Posterior cingulate gyrus (tissue), 11 donors: ENCODE data around the gene RALGDS.
A peak's percentile ranks its signal among the peaks of the same experiment; 100 is the strongest.
"Not testable (repeated sequence)": the region's sequence is repeated elsewhere in the genome, so short reads cannot be mapped to it uniquely, and the experiment has no call there.

Source experiments
- DNase-seq, 10 donors: peaks; one replicate each; pipeline versions ENCODE4 v3.0.0 to v3.0.0-alpha.2; 2020 to 2021; ENCODE audit warnings: mixed read lengths in 3 of 10
- intact Hi-C: fragments of 100-400 bp; cut with DNase I; formaldehyde crosslinking; loops from one replicate; pipeline ENCODE4 v1.15.1; 2023

The RALGDS gene

DNA sequence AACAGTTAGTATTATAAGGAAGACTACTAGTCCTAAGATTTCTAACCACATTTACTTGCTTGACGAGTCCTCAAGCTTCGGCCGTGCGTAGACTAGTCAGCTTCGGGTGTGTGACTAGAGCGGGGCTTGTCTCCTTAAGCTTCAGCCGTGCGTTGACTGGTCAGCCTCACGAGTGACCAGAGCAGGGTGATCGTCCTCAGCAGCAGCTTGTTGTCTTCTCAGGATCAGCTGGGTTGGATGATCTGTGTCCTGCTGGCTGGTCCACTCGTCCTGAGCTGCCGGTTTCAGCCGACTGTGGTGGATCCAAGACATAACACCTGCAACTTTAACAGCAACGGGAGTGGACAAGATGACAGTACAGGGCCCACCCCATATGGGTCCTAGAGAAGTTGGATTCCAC, 42.6 kb downstream of the RALGDS start:
- intact Hi-C loops, result no loop called here
- peak in 2 of 10 donors; percentile 61 to 78 for DNase-seq

DNA sequence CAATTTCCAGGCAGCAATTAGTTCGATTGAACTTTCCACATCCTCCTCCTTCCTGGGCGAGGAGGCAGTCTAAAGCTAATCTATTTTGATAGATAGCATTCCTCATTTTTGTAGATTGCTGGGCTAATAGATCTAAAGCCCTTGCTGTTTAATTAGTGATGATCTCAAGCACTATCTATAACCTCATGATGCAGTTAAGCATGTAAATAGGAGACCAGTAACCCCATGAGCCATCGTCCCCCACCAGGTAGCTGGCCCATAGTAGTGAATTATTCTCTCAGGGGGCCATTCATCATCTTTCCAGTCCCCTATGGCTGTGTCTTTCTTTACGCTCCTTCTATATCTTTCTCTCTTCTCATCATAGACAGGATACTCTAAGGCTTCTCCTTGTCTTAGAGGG, 44.3 kb downstream of the RALGDS start:
- peak in 1 of 10 donors; percentile 2 for DNase-seq
- intact Hi-C loops, result no loop called here

DNA sequence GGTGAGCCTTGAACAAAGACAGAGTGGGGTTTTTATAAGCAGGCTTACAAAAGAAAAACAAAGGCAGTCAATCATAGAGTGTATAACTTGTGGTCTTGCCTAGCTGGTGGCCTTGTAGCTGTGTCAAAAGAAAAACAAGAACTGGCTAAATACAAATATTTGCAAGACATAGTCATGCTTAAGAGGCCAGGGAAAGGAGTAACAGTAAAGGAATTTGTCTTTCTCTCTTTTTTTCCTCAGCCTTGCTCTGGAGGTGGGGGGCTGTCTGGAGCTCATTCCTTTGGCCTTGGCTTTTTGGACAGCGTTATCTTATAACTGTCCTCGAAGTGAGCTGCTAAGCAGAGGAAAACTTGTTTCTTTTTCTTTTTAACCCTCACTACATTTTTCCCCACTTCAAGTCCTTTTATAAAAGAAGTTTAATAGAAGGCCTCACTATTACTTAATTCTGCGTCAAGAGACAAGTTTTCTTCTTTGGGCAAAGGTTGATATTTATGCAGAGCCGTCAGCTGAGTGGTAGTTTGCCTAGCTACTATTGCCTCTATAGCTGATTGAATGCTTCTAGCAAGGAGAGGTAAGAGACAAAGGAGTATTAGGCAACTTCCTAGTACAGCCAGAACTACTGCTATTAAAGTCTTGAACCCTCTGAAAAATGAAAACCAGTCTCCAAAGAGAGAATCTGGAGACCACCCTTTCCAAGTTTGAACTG, 45.0 kb downstream of the RALGDS start:
- intact Hi-C loops, result no loop called here
- peak in 1 of 10 donors; percentile 2 for DNase-seq

DNA sequence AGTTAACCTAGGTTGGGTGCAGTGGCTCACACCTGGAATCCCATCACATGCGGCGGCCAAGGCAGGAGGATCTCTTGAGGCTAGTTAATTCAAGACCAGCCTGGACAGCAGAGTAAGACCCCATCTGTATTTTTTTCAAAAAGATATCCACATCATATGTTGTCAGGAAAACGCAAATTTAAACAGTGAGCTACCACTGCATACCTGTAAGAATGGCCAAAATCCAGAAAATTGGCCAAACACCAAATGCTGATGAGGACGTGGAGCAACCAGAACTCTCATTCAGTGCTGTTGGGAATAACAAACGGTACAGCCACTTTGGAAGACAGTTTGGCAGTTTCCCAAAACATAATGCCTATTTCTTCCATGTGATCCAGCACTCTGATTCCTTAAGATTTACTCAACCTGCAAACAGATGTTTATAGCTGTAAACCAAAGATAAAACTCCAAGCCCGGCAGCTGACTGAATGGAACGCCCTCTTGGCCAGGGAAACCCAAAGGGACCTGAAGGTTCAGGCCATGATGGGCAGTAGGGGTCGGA, 46.9 kb downstream of the RALGDS start:
- intact Hi-C loops, result no loop called here
- peak in 2 of 10 donors; percentile 12 to 26 for DNase-seq

DNA sequence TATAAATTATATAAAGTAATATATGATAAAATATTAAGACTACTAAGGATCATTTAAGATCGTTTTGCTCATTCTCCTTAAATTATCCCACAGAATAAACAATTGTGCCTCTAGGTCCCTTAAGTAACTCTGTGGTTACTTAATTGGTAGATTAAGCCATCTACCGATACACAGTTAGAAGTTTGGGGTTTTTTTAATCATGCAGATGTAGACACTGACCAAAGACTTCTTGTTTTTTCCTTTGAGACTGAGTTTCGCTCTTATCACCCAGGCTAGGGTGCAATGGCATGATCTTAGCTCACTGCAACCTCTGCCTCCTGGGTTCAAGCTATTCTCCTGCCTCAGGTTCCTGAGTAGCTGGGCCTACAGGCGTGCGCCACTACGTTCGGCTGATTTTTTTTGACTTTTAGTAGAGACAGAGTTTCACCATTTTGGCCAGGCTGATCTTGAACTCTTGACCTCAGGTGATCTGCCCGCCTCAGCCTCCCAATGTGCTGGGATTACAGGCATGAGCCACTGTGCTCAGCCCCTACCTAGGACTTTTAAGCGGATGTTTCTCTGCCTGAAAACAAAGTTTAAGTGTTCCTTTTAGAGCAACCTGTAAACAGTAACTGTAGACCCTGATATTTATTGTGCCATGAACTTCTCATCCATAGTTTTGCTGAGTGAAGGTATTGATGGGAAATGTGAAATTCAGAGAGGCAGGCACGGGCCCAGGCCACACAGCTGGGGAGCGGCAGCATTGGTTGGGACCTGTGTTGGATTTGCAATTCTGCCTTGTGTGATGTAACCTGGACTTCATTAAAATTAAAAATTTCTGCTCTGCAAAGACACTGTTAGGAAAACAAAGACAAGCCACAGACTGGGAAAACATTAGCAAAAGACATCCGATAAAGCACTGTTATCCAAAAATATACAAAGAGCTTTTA, 47.7 kb downstream of the RALGDS start:
- DNase-seq, result peak in 2 of 10 donors; percentile 12 to 41
- intact Hi-C loops, result no loop called here

DNA sequence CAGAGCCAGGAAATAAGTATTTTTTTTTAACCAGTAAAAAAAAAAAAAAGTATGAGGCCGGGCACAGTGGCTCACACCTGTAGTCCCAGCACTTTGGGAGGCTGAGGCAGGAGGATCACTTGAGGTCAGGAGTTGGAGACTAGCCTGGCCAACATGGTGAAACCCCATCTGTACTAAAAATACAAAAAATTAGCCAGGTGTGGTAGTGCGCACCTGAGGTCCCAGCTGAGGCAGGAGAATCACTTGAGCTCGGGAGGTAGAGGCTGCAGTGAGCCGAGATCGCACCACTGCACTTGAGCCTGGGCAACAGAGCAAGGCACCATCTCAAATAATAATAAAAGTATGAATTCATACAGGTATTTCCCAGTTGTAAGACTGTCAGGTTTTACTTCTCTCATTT, 48.8 kb downstream of the RALGDS start:
- DNase-seq, result peak in 1 of 10 donors; percentile 31
- intact Hi-C loops, result not testable (repeated sequence)

DNA sequence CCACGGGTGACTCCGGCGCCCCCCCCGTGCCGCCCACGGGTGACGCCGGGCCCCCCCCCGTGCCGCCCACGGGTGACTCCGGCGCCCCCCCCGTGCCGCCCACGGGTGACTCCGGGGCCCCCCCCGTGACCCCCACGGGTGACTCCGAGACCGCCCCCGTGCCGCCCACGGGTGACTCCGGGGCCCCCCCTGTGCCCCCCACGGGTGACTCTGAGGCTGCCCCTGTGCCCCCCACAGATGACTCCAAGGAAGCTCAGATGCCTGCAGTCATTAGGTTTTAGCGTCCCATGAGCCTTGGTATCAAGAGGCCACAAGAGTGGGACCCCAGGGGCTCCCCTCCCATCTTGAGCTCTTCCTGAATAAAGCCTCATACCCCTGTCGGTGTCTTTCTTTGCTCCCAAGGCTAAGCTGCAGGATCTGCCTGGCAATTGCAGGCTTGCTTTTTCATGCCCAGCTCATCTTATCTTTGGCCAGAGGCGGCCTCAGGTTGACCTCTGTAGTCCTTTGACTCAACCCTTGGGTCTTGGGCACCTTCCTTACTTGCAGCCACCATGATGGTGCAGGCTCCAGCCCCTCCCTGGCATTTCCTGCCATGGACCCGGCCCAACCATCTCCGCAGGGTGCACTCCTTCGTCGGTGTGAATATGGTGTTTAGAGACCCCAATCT, 49.4 kb downstream of the RALGDS start:
- DNase-seq, result peak in 3 of 10 donors; percentile 33 to 64 (median 47)
- intact Hi-C loops, result no loop called here

DNA sequence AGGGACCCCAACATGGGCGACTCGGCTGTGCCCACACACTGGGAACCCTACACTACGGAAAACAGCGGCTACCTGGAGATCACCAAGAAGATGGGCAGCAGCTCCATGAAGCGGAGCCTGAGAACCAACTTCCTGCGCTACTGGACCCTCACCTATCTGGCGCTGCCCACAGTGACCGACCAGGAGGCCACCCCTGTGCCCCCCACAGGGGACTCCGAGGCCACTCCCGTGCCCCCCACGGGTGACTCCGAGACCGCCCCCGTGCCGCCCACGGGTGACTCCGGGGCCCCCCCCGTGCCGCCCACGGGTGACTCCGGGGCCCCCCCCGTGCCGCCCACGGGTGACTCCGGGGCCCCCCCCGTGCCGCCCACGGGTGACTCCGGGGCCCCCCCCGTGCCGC, 50.1 kb downstream of the RALGDS start:
- intact Hi-C loops, result not testable (repeated sequence)
- peak in 1 of 10 donors; percentile 50 for DNase-seq

DNA sequence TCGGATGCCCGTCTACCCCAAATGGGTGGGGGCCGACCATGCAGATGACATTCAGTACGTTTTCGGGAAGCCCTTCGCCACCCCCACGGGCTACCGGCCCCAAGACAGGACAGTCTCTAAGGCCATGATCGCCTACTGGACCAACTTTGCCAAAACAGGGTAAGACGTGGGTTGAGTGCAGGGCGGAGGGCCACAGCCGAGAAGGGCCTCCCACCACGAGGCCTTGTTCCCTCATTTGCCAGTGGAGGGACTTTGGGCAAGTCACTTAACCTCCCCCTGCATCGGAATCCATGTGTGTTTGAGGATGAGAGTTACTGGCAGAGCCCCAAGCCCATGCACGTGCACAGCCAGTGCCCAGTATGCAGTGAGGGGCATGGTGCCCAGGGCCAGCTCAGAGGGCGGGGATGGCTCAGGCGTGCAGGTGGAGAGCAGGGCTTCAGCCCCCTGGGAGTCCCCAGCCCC, 50.5 kb downstream of the RALGDS start:
- DNase-seq, result peak in 3 of 10 donors; percentile 63 to 83 (median 69)
- intact Hi-C loops, result not testable (repeated sequence)

DNA sequence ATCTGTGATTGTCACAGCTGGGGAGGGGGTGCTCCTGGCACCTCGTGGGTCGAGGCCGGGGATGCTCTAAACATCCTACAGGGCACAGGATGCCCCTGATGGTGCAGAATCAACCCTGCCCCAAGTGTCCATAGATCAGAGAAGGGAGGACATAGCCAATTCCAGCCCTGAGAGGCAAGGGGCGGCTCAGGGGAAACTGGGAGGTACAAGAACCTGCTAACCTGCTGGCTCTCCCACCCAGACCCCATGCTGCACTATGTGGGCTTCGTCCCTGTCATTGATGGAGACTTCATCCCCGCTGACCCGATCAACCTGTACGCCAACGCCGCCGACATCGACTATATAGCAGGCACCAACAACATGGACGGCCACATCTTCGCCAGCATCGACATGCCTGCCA, 52.6 kb downstream of the RALGDS start:
- intact Hi-C loops, result not testable (repeated sequence)
- peak in 1 of 10 donors; percentile 2 for DNase-seq

DNA sequence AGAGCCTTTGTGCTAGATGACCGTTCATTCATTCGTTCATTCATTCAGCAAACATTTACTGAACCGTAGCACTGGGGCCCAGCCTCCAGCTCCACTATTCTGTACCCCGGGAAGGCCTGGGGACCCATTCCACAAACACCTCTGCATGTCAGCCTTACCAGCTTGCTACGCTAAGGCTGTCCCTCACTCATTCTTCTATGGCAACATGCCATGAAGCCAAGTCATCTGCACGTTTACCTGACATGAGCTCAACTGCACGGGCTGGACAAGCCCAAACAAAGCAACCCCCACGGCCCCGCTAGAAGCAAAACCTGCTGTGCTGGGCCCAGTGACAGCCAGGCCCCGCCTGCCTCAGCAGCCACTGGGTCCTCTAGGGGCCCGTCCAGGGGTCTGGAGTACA, 53.2 kb downstream of the RALGDS start:
- peak in 1 of 10 donors; percentile 22 for DNase-seq
- intact Hi-C loops, result no loop called here

DNA sequence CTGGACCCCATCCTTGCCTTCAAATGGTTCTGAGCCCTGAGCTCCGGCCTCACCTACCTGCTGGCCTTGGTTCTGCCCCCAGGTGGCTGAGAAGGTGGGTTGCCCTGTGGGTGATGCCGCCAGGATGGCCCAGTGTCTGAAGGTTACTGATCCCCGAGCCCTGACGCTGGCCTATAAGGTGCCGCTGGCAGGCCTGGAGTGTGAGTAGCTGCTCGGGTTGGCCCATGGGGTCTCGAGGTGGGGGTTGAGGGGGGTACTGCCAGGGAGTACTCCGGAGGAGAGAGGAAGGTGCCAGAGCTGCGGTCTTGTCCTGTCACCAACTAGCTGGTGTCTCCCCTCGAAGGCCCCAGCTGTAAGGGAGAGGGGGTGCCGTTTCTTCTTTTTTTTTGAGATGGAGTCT, 54.0 kb downstream of the RALGDS start:
- intact Hi-C loops, result no loop called here
- peak in 2 of 10 donors; percentile 64 to 65 for DNase-seq

DNA sequence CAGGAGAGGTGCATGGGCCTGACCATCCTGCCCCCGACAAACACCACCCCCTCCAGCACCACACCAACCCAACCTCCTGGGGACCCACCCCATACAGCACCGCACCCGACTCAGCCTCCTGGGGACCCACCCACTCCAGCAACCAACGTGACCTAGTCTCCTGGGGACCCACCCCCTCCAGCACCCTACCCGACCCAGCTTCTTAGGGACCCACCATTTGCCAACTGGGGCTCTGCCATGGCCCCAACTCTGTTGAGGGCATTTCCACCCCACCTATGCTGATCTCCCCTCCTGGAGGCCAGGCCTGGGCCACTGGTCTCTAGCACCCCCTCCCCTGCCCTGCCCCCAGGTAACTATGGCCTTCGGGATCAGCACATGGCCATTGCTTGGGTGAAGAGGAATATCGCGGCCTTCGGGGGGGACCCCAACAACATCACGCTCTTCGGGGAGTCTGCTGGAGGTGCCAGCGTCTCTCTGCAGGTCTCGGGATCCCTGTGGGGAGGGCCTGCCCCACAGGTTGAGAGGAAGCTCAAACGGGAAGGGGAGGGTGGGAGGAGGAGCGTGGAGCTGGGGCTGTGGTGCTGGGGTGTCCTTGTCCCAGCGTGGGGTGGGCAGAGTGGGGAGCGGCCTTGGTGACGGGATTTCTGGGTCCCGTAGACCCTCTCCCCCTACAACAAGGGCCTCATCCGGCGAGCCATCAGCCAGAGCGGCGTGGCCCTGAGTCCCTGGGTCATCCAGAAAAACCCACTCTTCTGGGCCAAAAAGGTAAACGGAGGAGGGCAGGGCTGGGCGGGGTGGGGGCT, 54.7 kb downstream of the RALGDS start:
- intact Hi-C loops, result no loop called here
- peak in 1 of 10 donors; percentile 56 for DNase-seq

DNA sequence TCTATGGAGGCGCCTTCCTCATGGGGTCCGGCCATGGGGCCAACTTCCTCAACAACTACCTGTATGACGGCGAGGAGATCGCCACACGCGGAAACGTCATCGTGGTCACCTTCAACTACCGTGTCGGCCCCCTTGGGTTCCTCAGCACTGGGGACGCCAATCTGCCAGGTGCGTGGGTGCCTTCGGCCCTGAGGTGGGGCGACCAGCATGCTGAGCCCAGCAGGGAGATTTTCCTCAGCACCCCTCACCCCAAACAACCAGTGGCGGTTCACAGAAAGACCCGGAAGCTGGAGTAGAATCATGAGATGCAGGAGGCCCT, 56.0 kb downstream of the RALGDS start:
- intact Hi-C loops, result no loop called here
- peak in 1 of 10 donors; percentile 67 for DNase-seq

DNA sequence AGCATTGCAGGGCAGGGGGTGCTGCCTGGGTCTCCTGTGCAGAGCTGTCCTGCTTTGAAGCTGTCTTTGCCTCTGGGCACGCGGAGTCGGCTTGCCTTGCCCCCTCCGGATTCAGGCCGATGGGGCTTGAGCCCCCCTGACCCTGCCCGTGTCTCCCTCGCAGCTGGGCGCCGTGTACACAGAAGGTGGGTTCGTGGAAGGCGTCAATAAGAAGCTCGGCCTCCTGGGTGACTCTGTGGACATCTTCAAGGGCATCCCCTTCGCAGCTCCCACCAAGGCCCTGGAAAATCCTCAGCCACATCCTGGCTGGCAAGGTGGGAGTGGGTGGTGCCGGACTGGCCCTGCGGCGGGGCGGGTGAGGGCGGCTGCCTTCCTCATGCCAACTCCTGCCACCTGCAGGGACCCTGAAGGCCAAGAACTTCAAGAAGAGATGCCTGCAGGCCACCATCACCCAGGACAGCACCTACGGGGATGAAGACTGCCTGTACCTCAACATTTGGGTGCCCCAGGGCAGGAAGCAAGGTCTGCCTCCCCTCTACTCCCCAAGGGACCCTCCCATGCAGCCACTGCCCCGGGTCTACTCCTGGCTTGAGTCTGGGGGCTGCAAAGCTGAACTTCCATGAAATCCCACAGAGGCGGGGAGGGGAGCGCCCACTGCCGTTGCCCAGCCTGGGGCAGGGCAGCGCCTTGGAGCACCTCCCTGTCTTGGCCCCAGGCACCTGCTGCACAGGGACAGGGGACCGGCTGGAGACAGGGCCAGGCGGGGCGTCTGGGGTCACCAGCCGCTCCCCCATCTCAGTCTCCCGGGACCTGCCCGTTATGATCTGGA, 56.6 kb downstream of the RALGDS start:
- intact Hi-C loops, result no loop called here
- DNase-seq, result peak in 2 of 10 donors; percentile 35 to 82

DNA sequence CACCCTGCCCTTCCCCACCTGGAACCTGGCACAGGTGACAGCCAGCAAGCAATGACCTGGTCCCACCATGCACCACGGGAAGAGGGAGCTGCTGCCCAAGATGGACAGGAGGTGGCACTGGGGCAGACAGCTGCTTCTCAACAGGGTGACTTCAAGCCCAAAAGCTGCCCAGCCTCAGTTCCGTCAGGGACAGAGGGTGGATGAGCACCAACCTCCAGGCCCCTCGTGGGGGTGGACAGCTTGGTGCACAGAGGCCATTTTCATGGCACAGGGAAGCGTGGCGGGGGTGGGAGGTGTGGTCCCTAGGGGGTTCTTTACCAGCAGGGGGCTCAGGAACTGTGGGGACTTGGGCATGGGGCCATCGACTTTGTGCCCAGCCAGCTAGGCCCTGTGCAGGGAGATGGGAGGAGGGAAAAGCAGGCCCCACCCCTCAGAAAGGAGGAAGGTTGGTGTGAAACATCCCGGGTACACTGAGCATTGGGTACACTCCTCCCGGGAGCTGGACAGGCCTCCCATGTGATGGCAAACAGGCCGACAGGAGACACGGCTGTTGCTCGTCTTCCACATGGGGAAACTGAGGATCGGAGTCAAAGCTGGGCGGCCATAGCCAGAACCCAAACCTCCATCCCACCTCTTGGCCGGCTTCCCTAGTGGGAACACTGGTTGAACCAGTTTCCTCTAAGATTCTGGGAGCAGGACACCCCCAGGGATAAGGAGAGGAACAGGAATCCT, 57.4 kb downstream of the RALGDS start:
- intact Hi-C loops, result no loop called here
- DNase-seq, result peak in 1 of 10 donors; percentile 72

DNA sequence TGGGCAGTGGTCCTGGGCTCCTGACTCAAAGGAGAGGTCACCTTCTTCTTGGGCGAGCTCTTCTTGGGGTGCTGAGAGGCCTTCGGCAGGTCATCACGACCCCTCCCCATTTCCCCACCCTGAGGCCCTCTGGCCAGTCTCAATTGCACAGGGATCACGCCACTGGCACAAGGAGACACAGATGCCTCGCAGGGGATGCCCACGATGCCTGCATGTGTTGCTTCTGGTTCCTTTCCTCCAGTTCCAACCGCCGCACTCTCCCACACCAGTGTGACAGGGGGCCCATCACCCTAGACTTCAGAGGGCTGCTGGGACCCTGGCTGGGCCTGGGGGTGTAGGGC, 57.9 kb downstream of the RALGDS start:
- no peak for DNase-seq
- intact Hi-C loops, result no loop called here

DNA sequence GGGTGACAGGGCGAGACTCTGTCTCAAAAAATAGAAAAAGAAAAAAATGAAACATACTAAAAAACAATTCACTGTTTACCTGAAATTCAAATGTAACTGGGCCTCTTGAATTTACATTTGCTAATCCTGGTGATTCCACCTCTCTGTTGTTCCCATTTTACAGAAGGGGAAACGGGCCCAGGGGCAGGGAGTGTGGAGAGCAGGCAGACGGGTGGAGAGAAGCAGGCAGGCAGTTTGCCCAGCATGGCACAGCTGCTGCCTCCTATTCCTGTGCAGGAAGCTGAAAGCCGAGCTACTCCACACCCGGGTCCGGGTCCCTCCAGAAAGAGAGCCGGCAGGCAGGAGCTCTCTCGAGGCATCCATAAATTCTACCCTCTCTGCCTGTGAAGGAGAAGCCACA, 58.5 kb downstream of the RALGDS start:
- intact Hi-C loops, result not testable (repeated sequence)

More for the DNA sequence above, 58.5 kb downstream of the RALGDS start:
- DNase-seq, result peak in 1 of 10 donors; percentile 46
